Lung (tissue), 12 donors: ENCODE measurements around the gene LINGO3. TPM values are rescaled to one million over a fixed set of nuclear protein-coding genes. Genes with fewer than 3 reads are reported as not detected.

Source experiments
- ATAC-seq: fragments of 200-7000 bp; cut with Tn5 transposase; one replicate; pipeline ENCODE4 v1.9.1; 2020; ENCODE audit warnings: moderate number of reproducible peaks; ENCODE audit not compliant: insufficient read depth, low FRiP score
- DNase-seq, 3 donors: peaks; one replicate each; pipeline ENCODE4 v3.0.0-alpha.2; 2013 to 2017
- H3K27ac ChIP-seq, 2 donors: one replicate each; pipeline ENCODE4 v1.5.1; 2013; ENCODE audit warnings: mild to moderate bottlenecking in 2 of 2, moderate library complexity in 2 of 2, control low read depth in 1 of 2, inconsistent platforms in 1 of 2, low read depth in 1 of 2, low read length in 1 of 2
- H3K27me3 ChIP-seq, 3 donors: one replicate each; pipeline ENCODE4 v1.5.1; 2013; ENCODE audit warnings: low read length in 2 of 3; ENCODE audit not compliant: control insufficient read depth in 3 of 3, insufficient read depth in 3 of 3
- H3K36me3 ChIP-seq, 4 donors: one replicate each; pipeline ENCODE4 v1.5.1; 2013; ENCODE audit warnings: low read length in 4 of 4, mild to moderate bottlenecking in 1 of 4, moderate library complexity in 1 of 4; ENCODE audit not compliant: control insufficient read depth in 4 of 4, insufficient read depth in 4 of 4
- H3K4me1 ChIP-seq, 5 donors: one replicate each; pipeline ENCODE4 v1.5.1; 2013; ENCODE audit warnings: low read length in 5 of 5, mild to moderate bottlenecking in 2 of 5, moderate library complexity in 1 of 5; ENCODE audit not compliant: control insufficient read depth in 5 of 5, insufficient read depth in 5 of 5
- H3K4me3 ChIP-seq: one replicate; pipeline ENCODE4 v1.5.1; 2013; ENCODE audit warnings: mild to moderate bottlenecking, control low read depth, moderate library complexity
- H3K9ac ChIP-seq, 2 donors: one replicate each; pipeline ENCODE4 v1.5.1; 2013; ENCODE audit warnings: low read length in 2 of 2, control low read depth in 1 of 2; ENCODE audit not compliant: insufficient read depth in 1 of 2
- H3K9me3 ChIP-seq, 4 donors: one replicate each; pipeline ENCODE4 v1.5.1; 2013; ENCODE audit warnings: low read length in 3 of 4, mild to moderate bottlenecking in 1 of 4, moderate library complexity in 1 of 4; ENCODE audit not compliant: control insufficient read depth in 4 of 4, insufficient read depth in 3 of 4
- WGBS, 2 donors: extraction: QIAGEN DNeasy Blood & Tissue Kit; methylation state at CpG; one replicate each; pipeline ENCODE4 v1.1.7; 2013; 5-methylcytosine and 5-hydroxymethylcytosine counted together
- polyA plus RNA-seq, 2 donors: library from polyadenylated mRNA; stranded (reverse); fragments of 200-250 nt; gene quantifications; one replicate each; pipeline ENCODE4 v1.2.1, GENCODE V29; 2013
- total RNA-seq, 2 donors: library from RNA; depleted of rRNA in 1 of 2; stranded (reverse); fragments of >200 nt in 1 of 2; gene quantifications; one replicate each; pipeline ENCODE4 v1.2.1, GENCODE V29; 2014 to 2021
- TF ChIP-seq, protein P1 (sequence below): IDR thresholded peaks from 2 replicates; pipeline ENCODE4 v1.5.1; 2012; ENCODE audit warnings: mild to moderate bottlenecking; ENCODE audit errors: control extremely low read depth, extremely low read depth
- donor health status: control.
- donor health status: control.
- donor health status: Bipolar disorder and iron deficiency.
- donor health status: healthy.
- donor health status: DM: yes; HTN: yes; CAD: no.

LINGO3 gene
- total and polyA plus RNA-seq, 4 donors = 0.10 to 1.0 (median 0.21) TPM; not detected in 1

DNA sequence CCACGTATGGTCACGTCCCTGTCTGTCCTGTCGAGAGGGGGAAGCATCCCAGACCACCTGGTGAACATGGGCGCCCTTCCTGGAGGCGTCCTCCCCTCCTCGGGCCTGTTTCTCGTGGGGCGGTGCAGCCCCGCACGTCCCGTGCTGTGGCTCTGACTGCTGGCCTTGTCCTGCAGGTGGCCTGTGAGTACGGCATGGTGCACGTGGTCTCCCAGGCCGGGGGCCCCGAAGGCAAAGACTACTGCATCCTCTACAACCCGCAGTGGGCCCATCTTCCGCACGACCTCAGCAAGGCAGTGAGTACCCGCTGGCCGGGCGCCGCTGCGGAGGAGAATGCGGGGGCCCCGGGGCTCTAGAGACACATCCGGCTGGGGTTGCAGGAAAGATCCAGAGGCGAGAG, 26.5 kb upstream of the LINGO3 start:
- WGBS, 2 donors = 95% methylated on average over 27 of the region's 27 CpGs
- no peak overlapping the region for H3K4me3 ChIP-seq
- no peaks in the 10 kb centered on the region for H3K27me3 ChIP-seq
- H3K9me3 ChIP-seq = no peaks in the 10 kb centered on the region
- peaks cover 0 to 11% (median 5%) of the 10 kb centered on the region in 4 donors for H3K36me3 ChIP-seq
- no peak overlapping the region for H3K9ac ChIP-seq
- no peak overlapping the region for H3K27ac ChIP-seq
- DNase-seq = no peak
- TF ChIP-seq, protein P1, sequence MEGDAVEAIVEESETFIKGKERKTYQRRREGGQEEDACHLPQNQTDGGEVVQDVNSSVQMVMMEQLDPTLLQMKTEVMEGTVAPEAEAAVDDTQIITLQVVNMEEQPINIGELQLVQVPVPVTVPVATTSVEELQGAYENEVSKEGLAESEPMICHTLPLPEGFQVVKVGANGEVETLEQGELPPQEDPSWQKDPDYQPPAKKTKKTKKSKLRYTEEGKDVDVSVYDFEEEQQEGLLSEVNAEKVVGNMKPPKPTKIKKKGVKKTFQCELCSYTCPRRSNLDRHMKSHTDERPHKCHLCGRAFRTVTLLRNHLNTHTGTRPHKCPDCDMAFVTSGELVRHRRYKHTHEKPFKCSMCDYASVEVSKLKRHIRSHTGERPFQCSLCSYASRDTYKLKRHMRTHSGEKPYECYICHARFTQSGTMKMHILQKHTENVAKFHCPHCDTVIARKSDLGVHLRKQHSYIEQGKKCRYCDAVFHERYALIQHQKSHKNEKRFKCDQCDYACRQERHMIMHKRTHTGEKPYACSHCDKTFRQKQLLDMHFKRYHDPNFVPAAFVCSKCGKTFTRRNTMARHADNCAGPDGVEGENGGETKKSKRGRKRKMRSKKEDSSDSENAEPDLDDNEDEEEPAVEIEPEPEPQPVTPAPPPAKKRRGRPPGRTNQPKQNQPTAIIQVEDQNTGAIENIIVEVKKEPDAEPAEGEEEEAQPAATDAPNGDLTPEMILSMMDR = no peak
- peaks cover 0 to 24% (median 12%) of the 10 kb centered on the region in 5 donors for H3K4me1 ChIP-seq
- no peak for ATAC-seq

DNA sequence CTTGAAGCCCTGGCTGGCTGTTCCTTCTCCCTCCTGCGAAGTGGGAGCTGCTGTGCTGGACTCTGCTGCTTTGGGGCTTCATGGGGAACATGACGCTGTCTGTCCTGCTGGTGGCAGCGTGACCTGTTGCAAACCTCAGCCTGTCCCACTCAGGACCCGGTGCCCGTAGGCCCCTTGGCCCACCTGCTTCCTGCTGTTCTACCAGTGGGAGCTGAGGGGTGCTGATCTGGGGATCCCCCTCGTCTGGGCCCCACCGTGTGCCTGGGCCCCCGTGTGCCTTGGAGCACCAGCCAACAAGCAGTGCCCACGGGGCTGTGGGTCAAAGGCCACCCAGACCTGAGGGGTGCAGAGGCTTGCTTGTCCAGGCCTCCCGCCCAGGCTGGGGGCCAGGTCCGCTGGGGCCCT, 25.9 kb upstream of the LINGO3 start:
- TF ChIP-seq, protein P1 = no peak
- H3K4me3 ChIP-seq = no peak overlapping the region
- no peak overlapping the region for H3K27ac ChIP-seq
- peaks cover 0 to 7% (median 4%) of the 10 kb centered on the region in 4 donors for H3K36me3 ChIP-seq
- peaks cover 0 to 28% (median 13%) of the 10 kb centered on the region in 5 donors for H3K4me1 ChIP-seq
- H3K9ac ChIP-seq = no peak overlapping the region
- H3K27me3 ChIP-seq = no peaks in the 10 kb centered on the region
- DNase-seq (no peak), ATAC-seq (no peak)
- WGBS, 2 donors = 49 to 67% methylated on average over 11 of the region's 11 CpGs
- H3K9me3 ChIP-seq = no peaks in the 10 kb centered on the region

DNA sequence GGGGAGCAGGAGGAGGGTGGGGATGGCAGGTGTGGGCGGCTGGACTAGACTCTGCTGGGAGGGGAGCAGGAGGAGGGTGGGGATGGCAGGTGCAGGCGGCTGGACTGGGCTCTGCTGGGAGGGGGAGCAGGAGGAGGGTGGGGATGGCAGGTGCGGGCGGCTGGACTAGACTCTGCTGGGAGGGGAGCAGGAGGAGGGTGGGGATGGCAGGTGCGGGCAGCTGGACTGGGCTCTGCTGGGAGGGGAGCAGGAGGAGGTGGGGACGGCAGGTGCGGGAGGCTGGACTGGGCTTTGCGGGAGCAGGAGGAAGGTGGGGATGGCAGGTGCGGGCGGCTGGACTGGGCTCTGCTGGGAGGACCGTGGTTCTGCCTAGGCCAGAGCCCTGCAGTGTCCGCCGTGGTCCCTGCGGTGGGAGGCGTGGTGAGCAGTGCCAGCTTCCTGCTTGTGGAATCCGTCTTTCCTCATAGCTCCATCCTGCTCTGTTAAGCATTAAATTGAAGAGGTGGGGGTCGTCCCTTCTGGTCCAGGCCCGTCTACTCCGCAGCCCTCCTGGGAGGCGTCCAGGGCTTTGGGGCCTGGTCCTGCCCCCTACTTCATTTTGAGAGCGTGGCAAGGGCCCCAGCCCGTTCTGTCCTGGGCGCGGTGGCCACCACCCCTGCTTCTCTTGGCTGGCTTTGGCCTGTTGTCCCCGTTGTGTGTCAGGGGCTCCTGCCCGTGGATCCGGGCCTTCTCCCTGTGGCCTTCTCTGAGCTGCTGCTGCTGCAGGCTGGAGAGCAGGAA, 25.3 kb upstream of the LINGO3 start:
- DNase-seq = peak in 2 of 3 donors; percentile 52 to 58
- Histone ChIP-seq H3K9me3 (no peaks in the 10 kb centered on the region), H3K27ac (no peak overlapping the region), H3K9ac (no peak overlapping the region), H3K4me3 (no peak overlapping the region), H3K36me3 (peaks cover 0 to 7% (median 3%) of the 10 kb centered on the region in 4 donors), H3K27me3 (no peaks in the 10 kb centered on the region), H3K4me1 (peaks cover 0 to 28% (median 13%) of the 10 kb centered on the region in 5 donors)
- ATAC-seq = no peak
- 29 to 59% methylated on average over 24 to 27 of the region's 27 CpGs for WGBS, 2 donors
- TF ChIP-seq, protein P1 = no peak
